ENCODE data around the gene LPO.

Gene LPO

GRCh38 chr17:58278661-58279015 is 40.3 kb downstream of the LPO start:
- Histone ChIP-seq H4K20me1 (ENCODE audit: insufficient read depth, low read length) (0 out of 2 replicates have a peak, but pooled peaks cover 2% of the 10 kb centered on the region), H3K27me3 (ENCODE audit: insufficient read depth, low read length, poor library complexity) (no peaks in the 10 kb centered on the region), H3K9me3 (ENCODE audit: insufficient read depth, low read length, severe bottlenecking) (no peaks in the 10 kb centered on the region), H3K79me2 (ENCODE audit: insufficient read depth, low read length) (no peaks in the 10 kb centered on the region), H3K4me2 (ENCODE audit: insufficient read depth, low read length) (no peak overlapping the region), H3K9ac (ENCODE audit: low read depth, low read length) (no peak overlapping the region), H3K4me3 (ENCODE audit: low read depth in 1 of 2, low read length in 2 of 2) (no peak overlapping the region), H2AFZ (ENCODE audit: low read depth, low read length) (no peak overlapping the region), H3K36me3 (ENCODE audit: insufficient read depth, low read length) (no peaks in the 10 kb centered on the region), H3K4me1 (ENCODE audit: insufficient read depth, low read length) (peaks cover 5% of the 10 kb centered on the region; the same call in 1 of the 2 replicates), H3K27ac (ENCODE audit: low read length) (no peak overlapping the region)
- DNase-seq (no peak), ATAC-seq (ENCODE audit: insufficient read depth, low read depth) (no peak)
- no peak for TF ChIP-seq CTCF (IDR thresholded peaks at IDR 0.05; ENCODE audit: borderline replicate concordance, extremely low read depth, low read length, poor library complexity, severe bottlenecking)
- no peak for TF ChIP-seq EZH2 (IDR thresholded peaks at IDR 0.05; ENCODE audit: borderline replicate concordance, low read depth, low read length, severe bottlenecking)

DNA sequence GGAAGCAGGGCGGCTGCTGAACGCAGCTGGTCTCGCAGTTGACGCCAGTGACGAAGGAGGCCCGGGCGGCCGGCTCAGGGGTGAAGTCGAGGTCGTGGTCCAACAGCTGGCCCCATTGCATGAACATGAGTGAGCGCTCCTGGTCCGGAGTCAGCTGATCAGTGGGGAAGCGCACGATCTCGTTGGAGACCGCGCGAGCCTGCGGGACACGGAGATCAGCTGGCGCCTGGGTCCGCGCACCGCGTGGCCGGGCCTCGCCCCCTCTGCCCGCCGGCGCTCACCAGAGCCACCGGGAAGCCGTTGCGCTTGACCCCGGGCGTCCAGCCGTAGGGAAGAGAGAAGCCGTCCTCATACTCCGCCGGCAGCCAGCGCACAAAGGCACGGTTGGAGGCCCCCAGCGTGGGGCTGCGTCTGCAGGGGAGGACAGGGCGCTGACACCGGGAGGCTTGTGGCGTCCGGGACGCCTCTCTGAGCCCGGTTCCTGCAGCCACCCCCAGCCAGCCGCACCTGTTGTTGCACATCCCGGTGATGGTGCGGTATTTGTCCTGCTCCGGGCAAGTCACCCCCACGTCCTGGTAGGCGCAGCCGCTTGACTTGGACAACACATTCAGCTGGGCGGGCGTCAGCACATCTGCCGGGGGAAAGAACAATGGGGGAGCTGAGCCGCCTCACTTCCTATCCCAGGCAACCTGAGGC is 40.8 kb downstream of the LPO start:
- no peaks in the 10 kb centered on the region for H3K36me3 ChIP-seq (ENCODE audit: insufficient read depth, low read length)
- H2AFZ ChIP-seq (ENCODE audit: low read depth, low read length), result no peak overlapping the region
- H3K27ac ChIP-seq (ENCODE audit: low read length), result no peak overlapping the region
- no peaks in the 10 kb centered on the region for H3K27me3 ChIP-seq (ENCODE audit: insufficient read depth, low read length, poor library complexity)
- H3K4me3 ChIP-seq (ENCODE audit: low read depth in 1 of 2, low read length in 2 of 2), result no peak overlapping the region
- no peak for DNase-seq
- H3K9ac ChIP-seq (ENCODE audit: low read depth, low read length), result no peak overlapping the region
- H3K4me2 ChIP-seq (ENCODE audit: insufficient read depth, low read length), result no peak overlapping the region
- no peaks in the 10 kb centered on the region for H3K79me2 ChIP-seq (ENCODE audit: insufficient read depth, low read length)
- H3K4me1 ChIP-seq (ENCODE audit: insufficient read depth, low read length), result peaks cover 8% of the 10 kb centered on the region
- 0 out of 2 replicates have a peak, but pooled peaks cover 2% of the 10 kb centered on the region for H4K20me1 ChIP-seq (ENCODE audit: insufficient read depth, low read length)
- ATAC-seq (ENCODE audit: insufficient read depth, low read depth), result no peak
- TF ChIP-seq EZH2 (IDR thresholded peaks at IDR 0.05; ENCODE audit: borderline replicate concordance, low read depth, low read length, severe bottlenecking) (no peak), CTCF (IDR thresholded peaks at IDR 0.05; ENCODE audit: borderline replicate concordance, extremely low read depth, low read length, poor library complexity, severe bottlenecking) (no peak)
- H3K9me3 ChIP-seq (ENCODE audit: insufficient read depth, low read length, severe bottlenecking), result no peaks in the 10 kb centered on the region

DNA sequence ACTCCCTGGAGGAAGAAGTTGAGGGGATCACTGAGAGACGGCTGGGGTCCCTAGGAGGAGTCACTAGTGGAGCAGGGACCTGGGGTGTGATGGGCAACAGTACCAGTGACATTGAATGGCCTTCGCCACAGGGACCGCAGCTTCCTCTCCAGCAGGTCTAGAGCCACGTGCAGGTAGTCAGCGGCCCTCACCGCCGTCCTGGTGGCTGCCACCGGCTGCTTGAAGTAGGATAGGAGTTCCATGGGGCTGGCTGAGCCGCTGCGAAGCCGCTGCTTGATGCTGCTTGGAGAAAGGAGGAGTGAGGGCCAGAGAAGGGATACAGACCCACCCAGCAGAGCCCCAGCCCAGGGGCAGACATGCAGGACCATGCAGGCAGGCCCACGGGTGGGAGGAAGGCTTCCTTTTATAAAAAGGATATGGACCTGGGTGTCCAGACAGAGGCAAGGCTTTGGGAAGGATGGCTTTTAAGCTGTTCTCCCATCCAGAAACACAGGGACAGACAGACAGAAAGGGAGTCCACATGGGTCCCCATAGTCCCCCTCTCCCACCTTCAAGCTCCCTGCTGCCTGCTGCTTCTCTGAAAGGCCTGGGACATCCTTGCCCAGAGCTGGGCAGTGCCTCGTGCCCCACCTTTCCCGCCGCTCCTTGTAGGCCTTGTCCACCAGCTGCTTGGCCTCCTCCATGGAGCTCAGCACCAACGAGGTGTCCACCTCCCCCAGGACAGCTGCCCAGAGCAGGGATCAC is 41.5 kb downstream of the LPO start:
- Histone ChIP-seq H3K79me2 (ENCODE audit: insufficient read depth, low read length) (no peaks in the 10 kb centered on the region), H3K27me3 (ENCODE audit: insufficient read depth, low read length, poor library complexity) (no peaks in the 10 kb centered on the region), H3K9me3 (ENCODE audit: insufficient read depth, low read length, severe bottlenecking) (no peaks in the 10 kb centered on the region), H3K4me2 (ENCODE audit: insufficient read depth, low read length) (no peak overlapping the region), H4K20me1 (ENCODE audit: insufficient read depth, low read length) (0 out of 2 replicates have a peak, but pooled peaks cover 2% of the 10 kb centered on the region), H3K9ac (ENCODE audit: low read depth, low read length) (no peak overlapping the region), H3K27ac (ENCODE audit: low read length) (no peak overlapping the region), H2AFZ (ENCODE audit: low read depth, low read length) (no peak overlapping the region), H3K36me3 (ENCODE audit: insufficient read depth, low read length) (no peaks in the 10 kb centered on the region), H3K4me3 (ENCODE audit: low read depth in 1 of 2, low read length in 2 of 2) (no peak overlapping the region), H3K4me1 (ENCODE audit: insufficient read depth, low read length) (peaks cover 16% of the 10 kb centered on the region)
- no peak for DNase-seq
- no peak for ATAC-seq (ENCODE audit: insufficient read depth, low read depth)
- no peak for TF ChIP-seq EZH2 (IDR thresholded peaks at IDR 0.05; ENCODE audit: borderline replicate concordance, low read depth, low read length, severe bottlenecking)
- TF ChIP-seq CTCF (IDR thresholded peaks at IDR 0.05; ENCODE audit: borderline replicate concordance, extremely low read depth, low read length, poor library complexity, severe bottlenecking), result no peak
